Stimulated activated CD8-positive, alpha-beta memory T cell treated with anti-CD3 and anti-CD28 coated beads, Interleukin-12 subunit alpha, Interleukin-12 subunit beta, amount 100 ng/mL, for 4 hours (primary cell): ENCODE data around the gene GMDS.

Source experiments
- DNase-seq: peaks from one replicate; pipeline ENCODE4 v3.0.0-alpha.2; 2020; ENCODE audit warnings: low read depth

Gene GMDS

DNA sequence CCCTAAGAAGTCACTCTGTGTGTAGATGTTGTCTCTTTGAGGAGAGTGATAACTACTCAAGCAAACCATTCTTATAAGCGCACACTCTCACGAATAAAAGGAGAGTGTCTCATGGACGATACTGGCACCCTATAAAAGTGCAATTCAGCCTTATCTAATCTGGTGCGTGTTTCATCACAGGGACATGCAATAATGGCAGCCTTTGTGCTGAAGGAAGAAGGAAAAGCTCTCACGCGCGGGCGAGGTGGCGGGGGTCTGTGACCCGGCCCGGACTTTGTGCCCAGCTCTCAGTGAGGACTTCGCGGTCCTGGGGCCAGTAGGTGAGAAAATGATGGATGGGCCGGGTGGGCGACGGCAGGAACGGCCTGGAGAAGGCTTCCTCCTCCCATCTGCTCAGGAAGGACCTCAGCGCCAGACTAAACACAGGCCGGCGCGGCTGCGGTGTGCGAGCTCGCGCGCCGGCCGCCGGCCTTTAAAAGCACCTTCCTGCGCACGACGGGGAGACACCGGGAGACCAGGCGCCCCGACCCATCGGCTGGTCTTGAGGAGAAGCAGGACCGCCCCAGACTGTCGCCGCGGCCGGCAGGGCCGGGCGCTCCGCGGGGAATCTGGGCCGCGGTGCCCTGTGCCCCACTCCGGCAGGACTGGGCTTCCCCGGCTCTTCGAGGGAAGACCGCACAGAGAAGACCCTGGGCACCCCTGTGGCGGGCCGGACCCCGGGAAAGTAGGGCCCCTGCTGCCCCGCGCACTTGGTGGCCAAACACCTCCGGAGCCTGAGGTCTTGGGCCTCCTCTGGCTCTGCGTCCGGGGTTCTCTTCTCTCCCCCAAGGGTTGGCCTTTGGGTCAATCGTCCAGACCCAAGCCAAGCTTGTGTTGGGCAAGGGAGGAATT, 644.0 kb downstream of the GMDS start:
- no peak for DNase-seq

DNA sequence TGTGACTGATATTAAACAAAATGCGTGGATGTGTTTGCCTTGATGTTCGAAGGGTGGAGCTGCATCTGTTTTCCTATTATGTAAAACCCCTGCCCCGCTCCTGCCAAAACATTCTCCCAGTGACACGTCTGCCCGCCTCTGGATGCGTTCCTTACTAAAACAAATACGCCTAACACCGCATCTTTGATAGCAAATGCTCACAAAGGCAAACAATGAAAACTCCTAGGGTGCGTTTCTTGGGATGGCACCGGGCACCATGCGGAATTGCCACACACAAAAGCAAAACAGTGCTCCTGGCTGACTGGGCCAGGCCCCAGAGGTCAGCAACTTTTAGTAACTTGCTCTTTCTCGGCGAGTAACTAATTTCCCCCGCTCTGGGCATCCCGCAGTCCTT, 644.6 kb downstream of the GMDS start:
- DNase-seq, result no peak

DNA sequence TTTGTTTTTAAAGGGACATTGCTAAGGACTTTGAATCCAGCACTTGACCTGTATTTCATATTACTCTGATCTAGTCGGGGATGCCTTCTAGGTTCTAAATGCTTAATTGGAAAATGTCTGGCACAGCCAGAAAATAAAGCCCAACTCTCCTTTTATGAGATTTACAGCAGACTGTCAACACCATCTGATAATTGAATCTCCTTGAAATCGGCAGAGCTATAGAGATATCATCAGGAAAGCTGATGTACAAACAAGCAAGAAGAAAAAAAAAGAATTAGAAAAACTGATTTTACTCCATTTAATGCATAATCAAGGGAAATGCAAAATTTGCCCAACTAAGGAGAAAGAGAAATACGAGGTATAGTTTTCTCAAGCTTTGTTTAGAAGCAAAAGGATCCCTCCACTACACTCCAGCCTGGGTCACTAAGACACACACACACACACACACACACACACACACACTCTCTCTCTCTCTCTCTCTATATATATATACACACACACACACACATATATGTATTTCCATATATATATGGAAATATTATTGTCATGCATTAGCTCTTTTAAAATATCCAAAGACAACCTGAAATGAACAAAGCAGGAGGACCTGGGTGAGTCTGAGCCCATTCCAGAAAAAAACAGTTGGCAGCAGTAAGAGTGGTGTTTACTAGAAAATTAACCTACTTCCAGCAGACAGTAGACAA, 645.2 kb downstream of the GMDS start:
- DNase-seq, result no peak

DNA sequence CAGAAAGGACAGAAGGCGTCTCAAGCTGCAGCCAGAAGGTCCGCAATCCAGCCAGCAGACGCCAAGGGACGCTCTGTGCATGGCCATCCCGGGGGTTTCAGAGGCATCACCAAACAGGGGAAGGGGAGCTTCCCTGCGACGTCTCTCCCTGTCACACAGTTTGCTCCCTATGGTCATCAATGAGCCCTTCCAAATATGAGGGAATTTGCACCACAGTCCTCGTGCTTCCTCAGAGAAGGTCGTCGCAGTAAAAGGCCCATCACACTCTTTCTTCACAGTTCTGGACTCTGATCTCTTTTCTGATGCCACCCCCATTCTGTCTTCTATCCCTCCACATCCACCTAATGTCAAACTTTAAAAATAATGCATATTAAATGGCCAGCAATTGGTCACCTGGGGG, 645.9 kb downstream of the GMDS start:
- DNase-seq, result no peak

DNA sequence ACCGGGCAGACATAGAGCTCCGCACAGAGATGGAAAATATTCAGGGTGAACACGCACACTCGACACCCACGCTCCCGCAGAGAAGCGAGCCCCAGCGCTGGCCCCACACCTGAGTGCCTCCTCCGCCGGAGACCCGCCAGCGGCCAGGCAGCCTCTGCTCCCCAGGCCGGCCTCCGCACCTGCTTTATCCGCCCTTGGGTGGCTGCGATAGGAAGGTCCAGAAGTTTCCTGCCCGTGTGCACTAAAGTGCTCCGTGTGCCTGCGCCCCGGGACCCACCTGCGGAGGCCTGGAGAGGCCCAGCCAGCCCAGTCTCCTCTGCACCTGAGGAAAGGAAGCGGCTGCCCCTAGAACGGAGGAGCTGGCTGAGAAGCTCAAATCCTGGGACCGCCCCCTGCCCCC, 646.5 kb downstream of the GMDS start:
- no peak for DNase-seq

DNA sequence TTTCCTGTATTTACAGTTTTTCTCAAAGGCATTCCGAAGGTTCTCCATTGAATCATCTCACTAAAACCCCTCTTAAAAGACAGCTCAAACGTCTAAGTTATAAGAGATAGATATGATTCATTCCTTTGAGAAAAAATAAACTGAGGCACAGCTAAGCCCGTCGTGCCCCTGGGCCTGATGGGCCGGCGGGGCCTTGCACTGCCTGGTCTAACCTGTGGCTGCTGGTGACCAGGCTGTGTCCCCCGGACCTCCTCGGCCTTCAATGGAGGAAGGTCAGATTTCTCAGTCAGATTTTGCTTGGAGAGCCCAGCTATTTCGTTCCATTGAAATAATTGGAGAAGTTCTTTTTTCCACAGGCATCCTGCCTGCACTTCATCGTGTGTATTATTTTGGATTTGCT, 647.0 kb downstream of the GMDS start:
- DNase-seq, result no peak

DNA sequence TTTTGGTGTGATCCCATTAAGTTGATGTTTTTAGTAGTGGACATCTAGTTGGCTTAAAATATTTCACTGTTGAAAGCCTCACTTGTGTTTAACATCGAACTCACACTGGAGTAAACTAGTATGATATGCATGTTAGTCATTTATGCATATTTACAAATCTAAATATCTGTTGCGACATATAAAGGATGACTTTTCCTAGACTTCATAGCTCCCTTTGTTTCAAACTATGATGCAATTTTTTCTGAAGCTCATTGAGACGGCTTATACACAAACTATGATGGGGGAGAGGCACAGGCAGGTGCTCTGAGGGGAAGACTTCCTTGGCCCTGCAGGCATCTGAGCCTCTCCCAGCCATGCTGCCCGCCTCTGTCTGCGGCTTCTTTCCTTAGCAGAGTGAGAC, 647.5 kb downstream of the GMDS start:
- DNase-seq, result no peak

DNA sequence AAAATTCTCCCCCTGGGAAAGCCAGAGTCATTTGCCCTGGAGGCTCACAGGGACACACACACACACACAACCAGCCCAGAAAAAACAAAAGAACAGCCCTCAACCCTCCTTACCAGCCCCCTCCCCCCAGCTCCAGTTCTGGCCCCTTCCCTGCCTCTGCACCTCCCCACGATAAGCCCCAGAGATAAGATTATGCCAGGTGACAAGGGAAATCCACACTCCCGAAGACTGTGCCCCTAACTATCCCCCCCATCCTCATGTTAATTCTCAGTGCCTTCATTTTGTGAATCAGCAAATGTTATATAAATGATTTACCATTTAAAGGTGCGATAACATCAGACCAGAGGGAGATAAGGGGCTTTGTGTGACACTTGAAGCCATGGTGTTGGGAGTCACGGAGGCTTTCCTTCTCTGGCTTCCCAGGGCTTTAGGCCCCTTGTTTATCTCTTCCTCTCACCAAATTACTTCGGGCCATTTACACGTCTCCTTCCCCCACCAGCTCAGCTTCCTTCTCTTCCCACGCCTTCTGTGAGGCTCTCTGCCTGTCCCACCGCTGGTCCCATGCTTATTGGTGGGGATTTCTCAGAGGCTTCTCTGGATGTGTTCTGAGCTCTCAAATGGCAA, 648.2 kb downstream of the GMDS start:
- no peak for DNase-seq

DNA sequence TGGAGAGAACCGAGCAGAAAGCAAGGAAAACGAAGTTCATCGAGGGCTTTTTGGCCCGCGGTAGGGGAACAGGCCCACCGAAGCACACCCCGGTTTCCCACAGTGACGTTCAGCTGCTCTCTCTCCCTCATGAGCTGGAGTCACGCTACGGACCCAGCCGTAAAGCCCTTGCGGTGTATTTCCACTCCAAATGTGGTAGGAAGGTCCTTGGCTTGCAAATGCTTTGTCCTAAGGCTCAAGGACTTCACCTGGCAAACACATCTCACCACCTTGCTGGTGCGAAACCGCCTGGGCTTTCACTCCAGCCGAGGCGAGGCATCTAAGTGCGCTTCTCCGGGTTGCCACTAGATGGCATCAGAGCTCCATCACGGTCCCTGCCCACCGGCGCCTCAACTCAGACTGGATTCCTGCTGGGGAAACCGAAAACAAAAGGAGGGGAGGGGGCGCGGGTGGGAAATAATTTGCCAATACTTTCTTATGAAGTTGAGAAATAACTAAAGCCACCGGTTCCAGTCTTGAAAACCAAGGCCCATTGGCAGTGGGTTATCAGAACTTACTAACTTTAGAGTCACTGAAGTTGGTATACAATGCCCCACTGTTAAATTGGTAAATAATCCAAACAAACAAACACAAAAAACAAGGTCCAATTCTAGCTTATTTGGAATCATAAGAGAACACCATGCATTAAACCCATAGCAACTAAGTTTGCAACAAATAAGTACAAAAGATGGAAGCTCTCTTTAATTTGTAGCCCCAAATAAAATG, 649.1 kb downstream of the GMDS start:
- peak; percentile 32 for DNase-seq

DNA sequence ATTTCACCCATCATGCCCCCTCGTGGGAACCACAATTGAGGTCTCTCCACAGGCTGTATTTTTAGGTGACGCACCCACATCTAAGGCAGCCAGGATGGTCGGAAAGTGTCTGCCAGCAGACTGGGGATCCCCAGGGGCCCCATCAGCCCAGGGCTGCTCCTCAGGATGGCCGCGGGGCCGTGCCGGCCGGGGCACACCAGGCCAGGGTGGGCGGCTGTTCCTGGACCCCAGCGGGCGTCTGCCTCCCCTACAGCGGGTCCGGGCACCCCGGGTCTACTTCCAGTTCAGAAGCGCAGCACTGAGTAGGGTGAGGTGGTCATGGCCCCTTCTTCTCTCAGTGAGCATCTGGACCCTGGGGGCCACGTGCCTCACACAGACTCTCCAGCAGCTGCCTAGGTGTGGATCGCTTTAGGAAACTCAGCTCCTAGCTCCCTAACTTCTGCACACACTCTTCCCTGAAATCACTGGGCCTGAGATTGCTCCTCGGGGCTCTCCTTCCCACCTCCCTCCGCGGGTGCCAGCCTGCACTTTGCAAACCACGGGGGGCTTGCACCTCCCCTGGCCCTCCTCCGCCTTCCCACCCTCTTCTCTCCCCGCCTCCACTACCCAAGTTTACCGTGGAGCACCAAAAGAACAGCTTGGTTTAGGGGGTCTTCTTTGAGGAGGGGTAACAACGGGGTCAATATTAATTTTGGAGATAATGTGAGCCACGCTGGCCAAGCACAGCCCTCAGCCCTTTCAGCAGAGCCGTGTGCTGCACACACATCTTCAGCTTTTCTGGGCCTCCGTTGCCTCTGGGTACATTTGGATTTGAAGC, 649.9 kb downstream of the GMDS start:
- DNase-seq, result no peak

DNA sequence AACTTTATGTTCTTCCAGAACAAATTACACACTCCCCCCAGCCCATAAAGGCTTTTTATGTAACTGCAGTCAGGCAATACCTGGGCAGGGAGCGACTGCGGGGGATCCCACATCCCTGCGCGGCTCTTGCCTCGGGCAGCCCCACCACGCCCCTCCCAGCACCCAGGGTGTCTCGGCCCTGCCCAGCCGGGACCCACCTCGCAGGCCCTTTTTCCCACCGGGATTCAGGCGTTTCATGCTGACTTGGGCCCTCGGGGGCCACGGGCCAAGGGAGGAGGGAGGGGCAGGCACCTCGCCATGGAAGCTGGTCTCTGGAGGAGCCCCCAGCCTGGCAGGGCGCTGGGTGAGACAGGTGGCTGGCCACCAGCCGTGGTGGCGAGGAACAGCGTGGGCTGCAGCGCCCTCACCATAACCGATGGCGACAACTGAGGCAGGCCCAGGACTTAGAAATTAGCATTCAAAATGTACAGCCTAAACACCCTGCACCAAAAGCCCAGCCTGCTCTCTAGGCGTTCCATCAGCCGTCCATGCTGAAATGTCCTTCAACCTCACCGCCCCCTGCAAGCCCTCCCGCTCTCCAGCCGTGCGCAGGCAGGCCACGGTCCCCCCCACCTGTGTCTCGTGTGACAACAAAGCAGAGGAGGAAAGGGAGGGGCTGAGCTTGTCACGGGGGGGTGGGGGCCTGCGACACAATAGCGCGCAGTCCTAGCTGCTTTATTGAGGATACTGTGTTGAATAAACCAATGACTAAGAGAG, 650.8 kb downstream of the GMDS start:
- no peak for DNase-seq

DNA sequence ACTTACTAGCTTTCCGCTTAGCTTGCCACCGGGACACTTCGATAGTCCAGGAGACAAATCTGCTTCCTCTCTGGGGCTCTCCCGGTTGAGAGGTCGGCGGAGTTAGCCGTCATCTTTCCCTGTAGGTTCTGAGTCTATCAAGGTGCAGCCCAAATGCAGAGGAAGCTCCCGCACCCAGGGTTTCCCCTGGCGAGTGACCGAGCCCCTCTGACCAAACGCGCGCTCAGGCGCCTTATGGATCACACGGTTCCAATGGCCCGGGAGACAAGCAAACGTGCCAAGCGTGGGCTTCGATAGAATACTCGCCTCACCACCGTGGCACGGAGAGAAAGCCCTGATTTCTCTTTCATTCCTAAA, 651.5 kb downstream of the GMDS start:
- no peak for DNase-seq

DNA sequence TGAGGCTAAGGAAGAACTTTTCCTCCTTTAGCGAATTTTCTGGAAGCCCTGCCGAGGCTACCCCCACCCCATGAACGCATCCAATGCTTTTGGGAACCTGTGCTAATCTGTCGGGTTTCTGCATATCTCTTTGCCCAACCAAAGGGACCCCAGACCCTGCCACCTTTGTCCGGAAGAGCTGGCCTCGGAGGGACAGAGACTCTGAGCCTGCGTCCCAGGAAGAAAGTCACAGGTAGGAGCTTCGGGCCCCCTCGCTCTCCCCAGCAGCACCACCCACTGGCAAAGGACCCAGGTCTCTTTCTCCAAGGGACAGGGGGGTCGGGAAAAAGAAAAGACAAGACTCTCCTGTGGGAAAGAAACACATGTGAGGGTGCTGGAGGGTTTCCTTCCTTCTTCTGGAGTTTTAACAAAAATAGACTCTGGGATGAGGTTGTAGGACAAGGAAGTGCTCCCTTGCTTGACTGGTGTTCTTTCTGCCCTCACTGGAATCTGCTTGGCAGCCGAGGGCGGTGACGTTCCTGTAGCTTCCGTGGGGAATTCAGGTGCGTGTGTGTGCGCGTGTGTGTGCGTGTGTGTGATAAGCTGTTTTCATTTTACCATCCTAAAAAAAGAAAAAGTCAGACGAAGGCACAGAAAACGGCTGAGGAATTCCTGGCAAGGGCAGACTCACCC, 652.0 kb downstream of the GMDS start:
- no peak for DNase-seq

DNA sequence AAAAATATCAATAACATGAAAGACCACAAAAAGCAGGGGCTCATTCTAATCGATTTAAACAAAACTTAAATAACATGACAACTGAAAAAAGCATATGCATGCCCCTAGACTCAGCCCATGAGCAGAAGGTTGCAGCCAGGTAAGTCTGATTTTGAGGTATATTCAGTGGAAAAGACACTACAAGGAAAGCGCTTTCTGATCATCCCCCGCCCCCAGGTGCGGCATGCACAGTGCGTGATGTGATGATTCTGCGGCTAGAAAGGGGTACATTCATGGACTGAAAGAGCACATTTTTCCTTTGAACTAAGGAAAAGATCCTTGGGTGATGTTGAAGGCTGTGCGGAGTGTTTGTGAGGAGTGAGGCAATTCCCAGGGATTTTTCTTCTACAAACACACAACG, 652.6 kb downstream of the GMDS start:
- no peak for DNase-seq

DNA sequence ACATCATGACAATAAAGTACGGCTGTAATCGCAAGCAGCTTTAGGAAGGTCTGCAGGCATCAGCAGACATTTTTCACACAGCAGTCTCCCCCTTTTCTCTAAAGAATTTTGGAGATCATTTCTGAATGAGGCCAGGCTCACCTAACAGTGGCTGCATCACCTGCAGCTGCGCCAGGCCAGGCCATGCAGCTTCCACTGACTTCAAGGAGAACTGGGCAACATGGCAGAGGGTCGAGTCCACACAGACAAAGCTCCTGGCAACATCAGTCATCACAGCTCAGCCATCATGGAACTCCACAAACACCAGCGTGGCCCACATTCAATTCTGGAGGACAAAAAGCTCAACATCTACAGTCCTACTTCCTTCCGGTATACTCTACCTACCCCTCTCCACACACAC, 653.5 kb downstream of the GMDS start:
- no peak for DNase-seq

DNA sequence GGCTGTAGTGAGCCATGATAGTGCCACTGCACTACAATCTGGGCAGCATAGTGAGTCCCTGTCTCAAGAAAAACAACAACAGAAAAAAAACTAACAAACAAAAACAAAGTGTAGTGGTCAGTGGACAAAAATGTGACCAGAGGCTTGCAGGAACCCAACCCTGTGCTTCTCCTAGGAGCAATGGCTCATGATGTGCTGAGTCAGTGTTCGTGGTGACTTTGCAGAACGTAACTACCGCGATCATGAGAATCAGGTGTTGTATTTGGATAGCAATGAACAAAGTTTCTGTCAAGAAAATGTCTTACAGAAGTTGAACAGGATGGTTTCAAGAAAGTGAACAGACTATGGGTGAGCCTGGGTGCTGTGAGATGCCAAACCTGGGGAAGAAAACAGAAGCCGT, 654.2 kb downstream of the GMDS start:
- no peak for DNase-seq

DNA sequence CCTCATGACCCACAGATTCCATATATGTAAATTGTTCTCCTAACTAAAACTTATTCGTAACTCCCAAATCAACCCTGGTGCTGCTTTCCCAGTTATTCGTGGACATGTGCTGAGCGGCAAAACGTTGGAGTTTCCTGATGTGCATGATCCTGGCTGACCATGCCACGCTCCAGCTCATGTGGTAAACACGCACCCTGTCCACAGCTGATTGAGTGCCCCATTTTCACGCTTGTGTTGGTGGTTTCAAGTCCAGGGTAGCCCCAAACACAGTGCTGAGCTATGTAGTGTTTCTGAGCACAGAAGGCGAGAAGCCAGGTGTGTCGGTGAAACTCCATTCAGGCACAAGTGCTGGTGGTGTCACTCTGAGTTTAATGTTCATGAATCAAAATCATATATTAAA, 654.8 kb downstream of the GMDS start:
- no peak for DNase-seq

DNA sequence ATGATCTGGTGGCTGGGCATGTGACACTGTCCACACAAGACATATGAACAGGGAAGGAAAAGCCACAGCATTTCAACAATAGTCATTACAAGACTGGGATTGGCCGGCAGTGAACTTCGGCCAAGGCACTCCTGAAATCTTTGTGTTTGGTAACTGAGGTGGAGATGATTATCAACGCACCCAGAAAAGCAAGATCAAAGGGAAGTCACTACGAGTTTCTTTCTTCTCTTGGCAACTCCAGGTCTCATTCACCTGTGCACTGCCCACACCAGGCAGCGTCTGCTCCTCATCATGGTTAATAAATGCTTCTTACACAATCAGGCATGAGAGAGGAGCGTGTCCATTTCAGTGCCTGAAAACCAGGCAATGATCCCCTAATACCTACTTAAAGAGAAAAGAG, 656.2 kb downstream of the GMDS start:
- DNase-seq, result no peak

DNA sequence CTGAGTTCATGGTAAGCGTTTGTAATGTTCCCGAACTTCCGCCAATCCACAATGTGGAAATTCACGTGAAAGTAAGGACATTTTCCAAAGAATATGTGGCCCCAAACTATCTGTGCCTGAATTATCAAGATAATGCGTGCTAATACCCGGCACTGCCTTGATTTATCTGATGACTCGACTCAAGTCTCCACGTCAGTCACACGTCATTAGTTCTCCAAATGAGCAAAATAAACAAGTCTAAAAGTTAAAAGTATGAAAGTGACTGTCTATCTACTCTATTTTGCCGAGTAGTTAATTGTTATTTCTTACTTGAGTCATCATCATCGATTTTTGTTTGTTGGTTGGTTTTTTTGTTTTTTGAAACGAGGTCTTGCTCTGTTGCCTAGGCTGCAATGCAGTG, 657.4 kb downstream of the GMDS start:
- DNase-seq, result no peak

DNA sequence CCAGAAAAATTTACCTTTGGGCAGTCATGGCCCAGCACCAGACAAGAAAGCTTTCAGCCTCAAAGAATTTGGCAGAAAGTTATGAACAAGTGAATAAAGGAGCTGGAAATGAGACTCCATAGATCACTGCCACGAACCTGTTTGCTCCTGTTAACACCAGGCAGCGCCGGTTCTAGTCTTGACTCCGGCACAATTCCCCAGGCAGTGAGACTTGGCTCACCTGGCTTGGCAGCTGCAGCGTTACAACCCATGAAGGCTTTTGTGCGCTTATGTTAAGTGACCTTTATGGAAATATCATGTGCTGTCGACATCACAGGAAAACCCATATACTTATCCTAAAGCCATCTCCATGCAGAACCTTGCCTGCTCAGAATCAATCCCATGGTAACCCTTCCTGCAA, 657.9 kb downstream of the GMDS start:
- DNase-seq, result no peak
